ENCODE results near the gene GATAD2B. TPM values are rescaled to one million over a fixed set of nuclear protein-coding genes. Genes with fewer than 3 reads are reported as not detected.

GATAD2B gene
- polyA plus RNA-seq, 4 donors = 2.9 to 11.3 (median 4.0) TPM

GRCh38 chr1:153795934-153796785 is 126.6 kb downstream of the GATAD2B start:
- DNase-seq (no peak), FAIRE-seq (no peak)
- H3K36me3 ChIP-seq (ENCODE audit: control insufficient read depth in 3 of 3, insufficient read depth in 2 of 3, low read depth in 1 of 3, low read length in 3 of 3) = peaks cover 0 to 10% (median 0%) of the 10 kb centered on the region in 3 donors
- no peak overlapping the region for H3K4me3 ChIP-seq (ENCODE audit: low read depth in 1 of 3, low read length in 3 of 3)
- no peak overlapping the region for H3K27ac ChIP-seq (ENCODE audit: low read depth in 1 of 3, low read length in 2 of 3)
- 74 to 92% (median 76%) methylated on average over 9 of the region's 9 CpGs for WGBS, 3 donors
- H3K4me1 ChIP-seq (ENCODE audit: control insufficient read depth in 3 of 3, insufficient read depth in 2 of 3, low read depth in 1 of 3, low read length in 2 of 3) = no peaks in the 10 kb centered on the region
- H3K27me3 ChIP-seq (ENCODE audit: control insufficient read depth in 3 of 3, insufficient read depth in 3 of 3, low read length in 3 of 3) = no peaks in the 10 kb centered on the region
- H3K9me3 ChIP-seq (ENCODE audit: control insufficient read depth in 2 of 2, insufficient read depth in 1 of 2, low read depth in 1 of 2, low read length in 1 of 2) = no peaks in the 10 kb centered on the region

GRCh38 chr1:153795330-153795837 is 127.4 kb downstream of the GATAD2B start:
- no peak overlapping the region for H3K4me3 ChIP-seq (ENCODE audit: low read depth in 1 of 3, low read length in 3 of 3)
- no peaks in the 10 kb centered on the region for H3K9me3 ChIP-seq (ENCODE audit: control insufficient read depth in 2 of 2, insufficient read depth in 1 of 2, low read depth in 1 of 2, low read length in 1 of 2)
- peaks cover 0 to 5% (median 0%) of the 10 kb centered on the region in 3 donors for H3K36me3 ChIP-seq (ENCODE audit: control insufficient read depth in 3 of 3, insufficient read depth in 2 of 3, low read depth in 1 of 3, low read length in 3 of 3)
- no peak for DNase-seq
- no peaks in the 10 kb centered on the region for H3K4me1 ChIP-seq (ENCODE audit: control insufficient read depth in 3 of 3, insufficient read depth in 2 of 3, low read depth in 1 of 3, low read length in 2 of 3)
- peaks cover 0 to 3% (median 0%) of the 10 kb centered on the region in 3 donors for H3K27me3 ChIP-seq (ENCODE audit: control insufficient read depth in 3 of 3, insufficient read depth in 3 of 3, low read length in 3 of 3)
- no peak for FAIRE-seq
- no peak overlapping the region for H3K27ac ChIP-seq (ENCODE audit: low read depth in 1 of 3, low read length in 2 of 3)
- WGBS, 3 donors = 66 to 81% (median 77%) methylated on average over 18 of the region's 18 CpGs

- peaks cover 0 to 2% (median 0%) of the 10 kb centered on the region in 3 donors for H3K4me1 ChIP-seq (ENCODE audit: control insufficient read depth in 3 of 3, insufficient read depth in 2 of 3, low read depth in 1 of 3, low read length in 2 of 3)
- no peak overlapping the region for H3K27ac ChIP-seq (ENCODE audit: low read depth in 1 of 3, low read length in 2 of 3)
- no peak overlapping the region for H3K4me3 ChIP-seq (ENCODE audit: low read depth in 1 of 3, low read length in 3 of 3)
- H3K9me3 ChIP-seq (ENCODE audit: control insufficient read depth in 2 of 2, insufficient read depth in 1 of 2, low read depth in 1 of 2, low read length in 1 of 2) = no peaks in the 10 kb centered on the region
- no peak for FAIRE-seq
- peaks cover 0 to 4% (median 0%) of the 10 kb centered on the region in 3 donors for H3K36me3 ChIP-seq (ENCODE audit: control insufficient read depth in 3 of 3, insufficient read depth in 2 of 3, low read depth in 1 of 3, low read length in 3 of 3)
- no peak for DNase-seq
- 62 to 85% (median 69%) methylated on average over 4 to 14 of the region's 14 CpGs for WGBS, 3 donors
- peaks cover 0 to 9% (median 0%) of the 10 kb centered on the region in 3 donors for H3K27me3 ChIP-seq (ENCODE audit: control insufficient read depth in 3 of 3, insufficient read depth in 3 of 3, low read length in 3 of 3)
These were observed 128.0 kb downstream of the GATAD2B start for GRCh38 chr1:153794624-153795329.

GRCh38 chr1:153793973-153794615 is 128.7 kb downstream of the GATAD2B start:
- DNase-seq (no peak), FAIRE-seq (no peak)
- H3K4me3 ChIP-seq (ENCODE audit: low read depth in 1 of 3, low read length in 3 of 3) = no peak overlapping the region
- H3K9me3 ChIP-seq (ENCODE audit: control insufficient read depth in 2 of 2, insufficient read depth in 1 of 2, low read depth in 1 of 2, low read length in 1 of 2) = no peaks in the 10 kb centered on the region
- 82 to 87% (median 82%) methylated on average over 9 to 12 of the region's 12 CpGs for WGBS, 3 donors
- H3K36me3 ChIP-seq (ENCODE audit: control insufficient read depth in 3 of 3, insufficient read depth in 2 of 3, low read depth in 1 of 3, low read length in 3 of 3) = no peaks in the 10 kb centered on the region
- no peak overlapping the region for H3K27ac ChIP-seq (ENCODE audit: low read depth in 1 of 3, low read length in 2 of 3)
- peaks cover 0 to 2% (median 0%) of the 10 kb centered on the region in 3 donors for H3K4me1 ChIP-seq (ENCODE audit: control insufficient read depth in 3 of 3, insufficient read depth in 2 of 3, low read depth in 1 of 3, low read length in 2 of 3)
- H3K27me3 ChIP-seq (ENCODE audit: control insufficient read depth in 3 of 3, insufficient read depth in 3 of 3, low read length in 3 of 3) = peaks cover 0 to 15% (median 0%) of the 10 kb centered on the region in 3 donors

GRCh38 chr1:153793261-153793972 is 129.4 kb downstream of the GATAD2B start:
- WGBS, 3 donors = 64 to 78% (median 69%) methylated on average over 9 of the region's 9 CpGs

GRCh38 chr1:153792631-153793041 is 130.1 kb downstream of the GATAD2B start:
- FAIRE-seq (no peak), DNase-seq (no peak)
- H3K4me1 ChIP-seq (ENCODE audit: control insufficient read depth in 3 of 3, insufficient read depth in 2 of 3, low read depth in 1 of 3, low read length in 2 of 3) = peaks cover 0 to 2% (median 0%) of the 10 kb centered on the region in 3 donors
- no peak overlapping the region for H3K27ac ChIP-seq (ENCODE audit: low read depth in 1 of 3, low read length in 2 of 3)
- no peaks in the 10 kb centered on the region for H3K36me3 ChIP-seq (ENCODE audit: control insufficient read depth in 3 of 3, insufficient read depth in 2 of 3, low read depth in 1 of 3, low read length in 3 of 3)
- H3K27me3 ChIP-seq (ENCODE audit: control insufficient read depth in 3 of 3, insufficient read depth in 3 of 3, low read length in 3 of 3) = peaks cover 0 to 15% (median 0%) of the 10 kb centered on the region in 3 donors
- WGBS, 3 donors = 90 to 96% (median 91%) methylated on average over 10 to 11 of the region's 11 CpGs
- H3K9me3 ChIP-seq (ENCODE audit: control insufficient read depth in 2 of 2, insufficient read depth in 1 of 2, low read depth in 1 of 2, low read length in 1 of 2) = no peaks in the 10 kb centered on the region
- no peak overlapping the region for H3K4me3 ChIP-seq (ENCODE audit: low read depth in 1 of 3, low read length in 3 of 3)

More at GRCh38 chr1:153793261-153793972, 129.4 kb downstream of the GATAD2B start:
- H3K9me3 ChIP-seq (ENCODE audit: control insufficient read depth in 2 of 2, insufficient read depth in 1 of 2, low read depth in 1 of 2, low read length in 1 of 2) = no peaks in the 10 kb centered on the region
- DNase-seq = no peak
- peaks cover 0 to 15% (median 0%) of the 10 kb centered on the region in 3 donors for H3K27me3 ChIP-seq (ENCODE audit: control insufficient read depth in 3 of 3, insufficient read depth in 3 of 3, low read length in 3 of 3)
- no peak overlapping the region for H3K4me3 ChIP-seq (ENCODE audit: low read depth in 1 of 3, low read length in 3 of 3)
- no peak for FAIRE-seq
- H3K27ac ChIP-seq (ENCODE audit: low read depth in 1 of 3, low read length in 2 of 3) = no peak overlapping the region
- no peaks in the 10 kb centered on the region for H3K36me3 ChIP-seq (ENCODE audit: control insufficient read depth in 3 of 3, insufficient read depth in 2 of 3, low read depth in 1 of 3, low read length in 3 of 3)
- peaks cover 0 to 2% (median 0%) of the 10 kb centered on the region in 3 donors for H3K4me1 ChIP-seq (ENCODE audit: control insufficient read depth in 3 of 3, insufficient read depth in 2 of 3, low read depth in 1 of 3, low read length in 2 of 3)

GRCh38 chr1:153791648-153792253 is 131.0 kb downstream of the GATAD2B start:
- H3K27ac ChIP-seq (ENCODE audit: low read depth in 1 of 3, low read length in 2 of 3) = peak overlapping the region in 2 of 3 donors; percentile 33 to 87
- no peak for DNase-seq
- FAIRE-seq = no peak
- no peaks in the 10 kb centered on the region for H3K36me3 ChIP-seq (ENCODE audit: control insufficient read depth in 3 of 3, insufficient read depth in 2 of 3, low read depth in 1 of 3, low read length in 3 of 3)
- WGBS, 3 donors = 70 to 85% (median 76%) methylated on average over 16 of the region's 16 CpGs
- no peaks in the 10 kb centered on the region for H3K9me3 ChIP-seq (ENCODE audit: control insufficient read depth in 2 of 2, insufficient read depth in 1 of 2, low read depth in 1 of 2, low read length in 1 of 2)
- peaks cover 0 to 2% (median 0%) of the 10 kb centered on the region in 3 donors for H3K4me1 ChIP-seq (ENCODE audit: control insufficient read depth in 3 of 3, insufficient read depth in 2 of 3, low read depth in 1 of 3, low read length in 2 of 3)
- no peak overlapping the region for H3K4me3 ChIP-seq (ENCODE audit: low read depth in 1 of 3, low read length in 3 of 3)
- peaks cover 0 to 15% (median 0%) of the 10 kb centered on the region in 3 donors for H3K27me3 ChIP-seq (ENCODE audit: control insufficient read depth in 3 of 3, insufficient read depth in 3 of 3, low read length in 3 of 3)

All from small intestine (tissue), 7 donors.